ENCODE data around the gene TCIRG1.

The TCIRG1 gene

DNA sequence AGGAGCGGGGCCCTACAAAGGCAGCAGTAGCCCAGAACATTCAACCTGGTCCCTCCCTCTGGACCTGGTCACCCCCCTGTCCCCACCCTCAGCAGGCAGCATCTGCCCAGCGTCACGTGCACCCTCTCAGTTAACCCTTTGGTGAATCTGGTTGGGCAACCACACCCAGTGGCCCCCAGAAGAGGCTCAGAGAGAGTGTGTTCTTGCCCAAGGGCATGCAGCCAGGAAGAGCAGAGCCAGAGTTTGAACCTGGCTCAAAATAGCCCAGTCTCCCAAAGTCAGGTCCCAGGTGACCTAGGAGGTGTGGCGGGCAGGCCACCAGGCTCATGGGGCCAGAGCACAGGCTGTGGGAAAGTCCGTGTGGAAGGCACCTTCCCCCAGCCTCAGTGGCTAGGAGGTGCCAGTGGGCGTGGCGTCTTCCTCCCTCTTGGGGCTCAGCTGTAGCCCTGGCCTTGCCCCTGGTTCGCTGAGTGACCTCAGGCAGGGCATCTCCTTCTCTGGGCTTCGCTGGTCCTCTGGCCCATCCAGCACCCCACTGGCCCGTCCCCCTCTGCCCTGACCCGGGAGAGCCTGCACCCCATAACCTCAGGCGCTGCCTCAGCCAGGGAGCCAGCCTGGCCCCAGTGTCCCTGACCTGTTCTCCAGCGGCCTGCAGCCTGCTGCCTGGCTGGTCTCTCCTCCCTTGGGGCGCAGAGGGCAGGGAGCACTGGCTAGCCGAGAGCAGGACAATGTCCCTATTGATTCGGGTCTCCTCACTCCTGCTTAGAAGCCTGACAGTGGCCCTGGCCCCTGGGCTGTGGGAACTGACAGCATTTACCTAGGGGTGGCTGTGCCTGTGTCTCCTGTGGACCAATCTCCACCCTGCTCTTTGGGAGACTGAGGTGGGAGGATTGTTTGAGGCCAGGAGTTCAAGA lies 21.7 kb upstream of the TCIRG1 start:
- DNase-seq: no peak

DNA sequence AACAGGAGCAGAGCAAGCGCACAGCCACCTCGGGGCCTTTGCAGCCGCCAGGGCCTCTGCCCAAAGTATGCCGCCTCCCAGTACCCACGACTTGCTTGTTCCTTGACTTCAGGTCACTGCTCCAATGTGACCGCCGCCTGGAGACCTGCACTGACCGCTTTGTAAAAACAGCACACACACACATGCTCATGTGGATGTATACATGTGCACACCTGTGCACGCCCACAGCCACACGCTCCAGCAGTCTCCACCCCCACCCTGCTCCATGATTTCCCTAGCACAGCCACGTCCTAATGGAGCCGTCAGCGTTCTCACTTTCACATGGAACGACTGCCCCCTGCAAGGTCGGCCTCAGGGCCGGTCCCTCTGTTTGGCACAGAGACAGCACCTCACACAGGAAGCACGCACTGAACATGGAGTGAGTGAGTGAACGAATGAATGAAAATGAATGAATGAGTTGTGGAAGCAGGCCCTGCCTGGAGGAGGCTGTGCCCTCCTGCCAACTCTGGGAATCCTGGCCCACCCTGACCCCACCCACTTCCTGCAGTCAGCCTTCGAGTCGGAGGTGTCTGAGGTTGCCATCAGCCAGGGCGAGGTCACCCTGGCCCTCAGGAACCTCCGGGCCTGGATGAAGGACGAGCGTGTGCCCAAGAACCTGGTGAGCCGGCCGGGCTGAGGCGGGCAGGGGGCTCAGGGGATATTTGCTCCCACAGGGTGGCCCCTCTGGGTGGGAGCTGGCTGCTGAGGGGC lies 20.7 kb upstream of the TCIRG1 start:
- DNase-seq: no peak

DNA sequence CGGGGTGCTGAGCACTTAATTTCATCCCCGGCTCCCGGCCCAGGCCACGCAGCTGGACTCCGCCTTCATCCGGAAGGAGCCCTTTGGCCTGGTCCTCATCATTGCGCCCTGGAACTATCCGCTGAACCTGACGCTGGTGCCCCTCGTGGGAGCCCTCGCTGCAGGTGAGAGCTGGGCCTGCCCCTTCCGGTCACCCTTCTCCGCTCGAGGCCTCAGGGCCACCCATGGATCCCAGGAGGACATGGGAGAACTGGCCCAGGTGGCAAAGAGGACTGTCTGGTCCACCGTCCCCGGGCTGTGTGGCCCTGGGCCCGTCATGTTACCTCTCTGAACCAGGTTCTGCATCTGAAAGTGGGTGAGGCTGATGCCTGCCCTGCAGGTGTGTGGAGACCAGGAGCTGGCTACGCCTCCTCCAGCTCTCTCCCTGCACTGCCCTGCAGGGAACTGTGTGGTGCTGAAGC lies 20.1 kb upstream of the TCIRG1 start:
- no peak for DNase-seq

DNA sequence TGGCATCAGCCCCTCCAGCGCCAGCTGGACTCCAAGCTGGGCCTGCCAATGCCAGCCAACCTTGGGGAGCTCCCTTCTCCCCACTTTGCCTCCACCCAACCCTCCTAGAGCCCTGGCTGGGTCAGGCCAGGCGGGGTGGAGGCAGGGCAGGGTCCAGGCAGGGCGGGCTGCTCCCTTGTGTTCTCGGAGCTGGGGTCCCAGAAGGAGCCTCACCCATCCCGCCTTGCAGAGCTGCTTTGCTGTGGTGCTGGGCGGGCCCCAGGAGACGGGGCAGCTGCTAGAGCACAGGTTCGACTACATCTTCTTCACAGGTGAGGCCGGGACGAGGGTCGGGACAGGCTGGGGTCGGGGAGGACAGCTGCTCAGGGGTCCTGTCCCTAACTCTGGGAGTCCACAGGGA lies 19.3 kb upstream of the TCIRG1 start:
- DNase-seq: no peak

DNA sequence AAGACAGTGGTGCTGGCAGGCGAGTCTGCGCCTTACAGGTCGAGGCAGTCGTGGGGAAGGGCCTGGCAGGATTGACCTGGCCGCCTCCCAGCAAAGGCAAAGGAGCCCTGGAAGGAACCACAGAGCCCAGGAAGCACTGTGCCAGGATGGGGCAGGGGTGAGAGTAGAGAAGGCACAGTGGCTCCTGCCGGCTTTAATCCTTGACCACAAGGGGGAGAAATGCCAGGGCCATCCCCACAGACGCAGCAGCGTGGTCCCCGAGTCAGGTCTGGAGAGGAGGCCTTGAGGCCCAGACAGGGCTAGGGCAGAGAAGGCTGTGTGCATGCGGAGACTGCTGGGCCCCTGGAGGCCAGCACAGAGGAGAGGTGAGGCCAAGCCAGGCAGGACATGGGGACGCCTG lies 18.2 kb upstream of the TCIRG1 start:
- DNase-seq: no peak

DNA sequence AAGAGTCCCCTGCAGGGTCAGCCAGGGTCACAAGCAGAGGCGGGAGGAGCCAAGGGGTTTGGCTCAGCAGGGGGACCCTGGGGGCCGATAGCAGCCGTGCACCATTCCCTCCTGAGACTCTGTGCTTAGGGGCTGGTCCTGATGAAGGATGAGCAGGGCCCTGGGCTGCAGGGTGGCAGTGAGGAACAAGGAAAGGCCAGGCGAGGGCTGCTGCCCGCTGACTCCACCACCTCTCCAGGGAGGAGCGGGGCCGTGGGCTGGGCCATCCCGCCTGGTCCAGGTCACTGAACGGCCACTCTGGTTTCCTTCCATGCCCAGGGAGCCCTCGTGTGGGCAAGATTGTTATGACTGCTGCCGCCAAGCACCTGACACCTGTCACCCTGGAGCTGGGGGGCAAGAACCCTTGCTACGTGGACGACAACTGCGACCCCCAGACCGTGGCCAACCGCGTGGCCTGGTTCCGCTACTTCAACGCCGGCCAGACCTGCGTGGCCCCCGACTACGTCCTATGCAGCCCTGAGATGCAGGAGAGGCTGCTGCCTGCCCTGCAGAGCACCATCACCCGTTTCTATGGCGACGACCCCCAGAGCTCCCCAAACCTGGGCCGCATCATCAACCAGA lies 17.5 kb upstream of the TCIRG1 start:
- no peak for DNase-seq

DNA sequence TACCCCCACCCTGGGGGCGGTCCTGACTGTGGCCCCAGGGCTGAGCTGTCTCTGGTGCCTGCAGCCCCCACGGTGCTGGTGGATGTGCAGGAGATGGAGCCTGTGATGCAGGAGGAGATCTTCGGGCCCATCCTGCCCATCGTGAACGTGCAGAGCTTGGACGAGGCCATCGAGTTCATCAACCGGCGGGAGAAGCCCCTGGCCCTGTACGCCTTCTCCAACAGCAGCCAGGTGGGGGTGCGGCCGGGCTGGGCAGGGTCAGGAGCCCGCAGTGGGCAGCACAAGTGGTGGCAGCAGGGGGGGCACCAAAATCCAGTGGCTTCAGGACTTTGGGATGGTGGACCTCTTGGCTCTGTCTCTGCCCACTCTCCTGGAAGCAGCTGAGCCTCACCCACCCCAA lies 16.3 kb upstream of the TCIRG1 start:
- DNase-seq: no peak

DNA sequence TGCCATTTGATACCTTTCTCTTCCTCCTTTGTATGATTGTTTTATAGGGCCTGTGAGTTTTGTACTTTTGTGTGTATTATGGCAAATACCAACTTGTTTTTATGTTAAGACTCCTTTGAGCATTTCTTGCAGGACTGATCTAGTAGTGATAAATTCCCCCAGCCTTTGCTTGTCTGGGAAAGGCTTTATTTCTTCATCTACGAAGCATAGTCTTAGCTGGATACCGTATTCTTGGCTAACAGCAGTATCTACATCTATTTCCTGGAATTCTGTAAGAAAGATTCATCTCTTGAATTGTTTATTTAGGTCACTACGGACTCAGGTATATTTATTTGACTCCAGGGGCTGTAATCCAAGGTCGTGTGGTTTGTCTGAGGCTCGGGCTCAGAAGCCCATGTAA lies 14.3 kb upstream of the TCIRG1 start:
- DNase-seq: no peak

DNA sequence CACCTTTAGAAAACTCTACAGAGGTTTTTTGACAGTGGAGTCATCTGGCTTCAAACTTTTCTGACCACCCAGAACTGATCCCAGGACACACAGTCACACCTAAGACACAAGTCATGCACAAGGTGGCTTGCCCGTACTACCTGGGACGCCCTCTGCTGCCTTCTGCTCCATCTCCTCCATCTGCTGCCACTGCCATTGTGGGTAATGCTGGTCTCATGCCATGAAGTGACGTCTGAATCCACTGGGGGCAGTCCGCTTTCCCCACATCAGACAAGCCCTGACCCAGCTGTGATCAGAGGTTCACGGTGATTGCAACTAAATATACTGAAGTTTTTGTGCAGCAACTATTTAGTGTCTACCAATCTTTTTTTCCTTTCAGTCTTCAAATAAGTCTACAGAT lies 13.8 kb upstream of the TCIRG1 start:
- DNase-seq: no peak

DNA sequence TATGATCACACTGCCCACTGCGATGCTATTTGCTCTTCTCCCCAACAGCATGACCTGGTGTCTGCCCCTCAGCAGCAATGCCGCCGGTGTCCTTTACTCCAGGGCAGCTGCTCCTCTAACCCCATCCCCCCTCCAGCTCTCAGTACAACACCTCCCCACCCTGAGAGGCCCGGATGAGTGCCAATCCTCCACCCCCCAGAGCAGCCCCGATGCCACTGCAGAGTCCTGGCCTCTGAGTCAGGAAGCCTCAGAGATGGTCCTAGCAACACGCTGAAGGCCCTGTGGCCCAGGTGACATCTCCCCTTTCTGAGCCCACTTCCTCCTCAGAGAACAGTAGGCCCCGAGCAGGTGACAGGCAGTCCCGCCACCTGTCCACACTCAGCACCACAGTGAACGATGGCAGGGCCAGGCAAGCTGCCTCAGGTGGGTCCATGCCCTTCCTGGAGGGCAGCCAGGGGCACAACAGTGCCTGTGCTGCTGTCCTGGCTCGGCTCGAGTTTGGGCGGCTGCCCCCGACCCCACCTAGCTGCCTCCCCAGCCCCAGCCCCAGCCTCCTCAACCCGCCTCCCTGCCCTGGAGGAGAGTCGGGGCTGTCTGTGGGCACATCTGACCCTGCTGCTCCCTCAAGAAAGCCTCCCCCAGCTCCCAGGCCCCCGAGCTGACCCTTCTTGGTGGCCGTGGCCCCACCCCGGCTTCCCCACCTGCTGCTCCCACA lies 12.3 kb upstream of the TCIRG1 start:
- DNase-seq: no peak

DNA sequence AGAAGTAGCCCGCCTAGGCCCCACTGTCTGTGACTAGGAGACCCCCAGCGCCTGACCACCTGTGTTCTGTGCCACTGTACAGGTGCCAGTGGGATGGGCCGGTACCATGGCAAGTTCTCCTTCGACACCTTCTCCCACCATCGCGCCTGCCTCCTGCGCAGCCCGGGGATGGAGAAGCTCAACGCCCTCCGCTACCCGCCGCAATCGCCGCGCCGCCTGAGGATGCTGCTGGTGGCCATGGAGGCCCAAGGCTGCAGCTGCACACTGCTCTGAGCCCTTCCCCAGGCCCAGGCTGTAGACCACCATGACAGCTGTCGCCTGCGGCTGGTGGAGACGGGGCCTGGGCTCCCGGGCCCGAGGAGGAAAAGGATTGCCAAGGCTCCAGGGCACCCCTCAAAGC lies 11.2 kb upstream of the TCIRG1 start:
- no peak for DNase-seq

DNA sequence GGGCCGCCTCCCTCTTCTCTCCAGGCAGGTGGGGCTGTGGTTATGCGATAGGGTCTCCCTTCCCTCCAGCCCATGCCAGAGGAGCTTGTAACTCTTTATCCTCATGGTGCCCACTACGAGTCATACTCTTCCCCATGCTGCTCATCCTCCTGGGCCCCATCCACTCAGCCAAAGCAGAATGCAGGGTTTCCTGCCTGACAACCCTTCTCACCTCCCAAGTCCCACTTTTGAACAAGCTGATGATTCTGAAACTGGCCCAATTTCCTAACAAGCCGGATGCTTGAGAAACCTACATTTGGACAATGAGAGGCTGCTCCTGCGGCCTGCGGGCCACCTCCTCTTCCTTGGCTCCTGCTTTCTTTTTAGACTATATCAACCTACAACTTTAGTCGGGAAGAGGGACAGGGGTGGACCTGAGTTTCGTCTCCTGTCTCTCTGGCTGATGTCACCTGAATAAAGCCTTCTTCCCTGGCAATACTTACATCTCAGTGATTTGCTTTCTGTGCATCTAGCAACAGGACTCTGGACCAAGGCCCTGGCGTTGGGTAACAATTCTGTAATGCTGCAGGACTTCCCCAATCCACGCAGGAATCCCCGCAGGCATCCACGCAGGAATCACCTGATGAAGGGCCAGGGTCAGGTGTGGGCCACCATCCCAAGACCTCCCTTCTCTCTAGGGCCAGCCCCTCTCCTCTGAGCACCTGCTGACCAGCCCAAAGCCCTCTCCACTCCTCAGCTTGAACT lies 9.9 kb upstream of the TCIRG1 start:
- DNase-seq: no peak

DNA sequence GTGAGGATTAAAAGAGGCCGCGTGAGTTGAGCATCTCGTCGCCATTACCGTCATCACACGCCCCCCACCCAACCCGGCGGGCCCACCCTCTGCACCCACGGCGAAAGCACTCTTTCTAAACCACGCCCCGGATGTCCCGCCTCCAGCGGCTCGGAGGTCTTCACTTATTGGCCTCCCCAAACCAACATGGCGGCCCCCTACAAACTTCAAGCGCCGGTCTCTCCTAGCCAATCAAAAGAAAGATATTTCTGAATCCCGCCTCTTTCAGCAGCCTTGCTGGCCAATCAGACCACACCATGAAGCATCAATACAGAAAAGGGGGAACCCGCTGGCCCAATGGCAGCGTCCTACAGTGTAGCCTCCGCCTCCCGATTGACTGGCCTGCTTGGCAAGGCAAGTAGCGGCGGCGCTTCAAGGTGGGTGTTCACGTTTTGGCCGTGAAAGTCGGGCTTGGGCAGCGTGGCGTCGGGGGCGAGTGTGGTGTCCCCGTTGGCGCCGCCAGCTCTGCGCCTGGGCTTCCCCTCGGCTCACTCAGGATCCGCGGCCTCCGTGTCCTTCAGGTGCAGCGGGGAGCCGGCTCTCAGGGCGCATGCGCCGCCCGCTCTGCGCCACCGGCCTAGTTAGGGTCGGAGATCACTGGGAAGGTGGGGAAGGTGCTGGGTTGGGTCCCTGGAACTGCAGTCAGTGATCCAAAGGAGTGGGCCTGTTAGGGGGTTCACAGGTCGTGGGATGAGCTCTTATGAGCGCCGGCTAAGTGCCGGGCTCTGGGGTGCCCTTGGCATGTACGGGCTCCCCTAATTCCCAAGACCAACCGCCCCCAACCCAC lies 8.3 kb upstream of the TCIRG1 start, which contains the start of gene NDUFS8:
Gene NDUFS8 (plus strand): TSS at position 364 of the 826 bp plus-strand sequence. CDS start 1,471 bp downstream, outside the sequence.
- peak; percentile 75 for DNase-seq

DNA sequence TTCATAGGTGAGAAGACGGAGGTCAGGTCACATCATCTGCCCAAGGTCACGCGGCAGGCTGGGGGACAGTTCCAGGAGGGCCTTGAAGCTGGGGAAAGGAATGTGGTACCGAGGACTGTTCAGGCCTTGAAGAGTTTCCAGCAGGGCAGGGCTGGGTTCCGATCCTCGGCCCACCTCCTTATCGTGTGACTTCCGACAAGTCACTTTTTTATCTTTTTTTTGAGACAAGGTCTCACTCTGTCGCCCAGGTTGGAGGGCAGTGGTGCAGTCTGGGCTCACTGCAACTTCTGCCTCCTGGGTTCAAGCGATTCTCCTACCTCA lies 7.7 kb upstream of the TCIRG1 start:
- no peak for DNase-seq

DNA sequence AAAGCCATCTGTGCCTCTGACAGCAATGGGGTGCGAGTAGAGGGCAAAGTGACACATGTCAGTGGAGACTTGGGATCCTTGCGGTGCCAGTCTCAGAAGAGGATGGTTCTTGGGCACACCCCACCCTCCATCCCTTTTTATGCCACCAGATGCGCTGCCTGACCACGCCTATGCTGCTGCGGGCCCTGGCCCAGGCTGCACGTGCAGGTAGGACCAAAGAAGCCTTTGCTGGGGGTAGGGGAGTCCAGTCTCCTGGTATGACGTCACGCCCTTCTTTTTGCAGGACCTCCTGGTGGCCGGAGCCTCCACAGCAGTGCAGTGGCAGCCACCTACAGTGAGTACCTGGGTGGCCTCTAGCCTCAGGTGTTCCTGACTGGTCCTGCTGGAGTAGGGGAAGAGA lies 6.8 kb upstream of the TCIRG1 start:
- no peak for DNase-seq

DNA sequence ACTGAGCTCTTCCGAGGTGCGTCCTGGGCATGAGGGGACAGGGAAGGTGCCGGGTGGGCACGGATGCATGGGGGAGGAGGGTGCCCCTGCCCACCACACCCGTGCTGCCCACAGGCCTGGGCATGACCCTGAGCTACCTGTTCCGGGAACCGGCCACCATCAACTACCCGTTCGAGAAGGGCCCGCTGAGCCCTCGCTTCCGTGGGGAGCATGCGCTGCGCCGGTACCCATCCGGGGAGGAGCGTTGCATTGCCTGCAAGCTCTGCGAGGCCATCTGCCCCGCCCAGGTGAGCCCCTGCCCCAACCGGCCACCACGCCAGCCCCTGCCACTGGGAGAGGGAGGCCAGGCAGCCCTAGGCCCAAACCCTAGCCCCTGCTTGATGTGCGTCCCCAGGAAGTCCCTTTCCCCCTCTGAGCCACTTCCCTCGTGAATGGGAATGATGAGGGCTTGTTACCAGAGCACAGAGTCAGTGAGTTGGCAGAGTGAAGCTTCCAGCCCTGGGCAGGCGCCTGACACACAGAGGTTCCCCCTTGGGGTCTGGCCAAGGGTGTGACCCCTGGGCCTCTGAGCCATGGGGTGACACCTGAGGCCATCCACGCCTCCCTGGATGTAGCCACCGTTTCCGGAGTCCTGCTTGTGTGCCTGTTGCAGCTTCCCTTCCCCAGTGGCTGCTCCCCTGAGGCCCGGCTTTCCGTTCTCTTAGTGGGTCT lies 5.7 kb upstream of the TCIRG1 start:
- DNase-seq: no peak

DNA sequence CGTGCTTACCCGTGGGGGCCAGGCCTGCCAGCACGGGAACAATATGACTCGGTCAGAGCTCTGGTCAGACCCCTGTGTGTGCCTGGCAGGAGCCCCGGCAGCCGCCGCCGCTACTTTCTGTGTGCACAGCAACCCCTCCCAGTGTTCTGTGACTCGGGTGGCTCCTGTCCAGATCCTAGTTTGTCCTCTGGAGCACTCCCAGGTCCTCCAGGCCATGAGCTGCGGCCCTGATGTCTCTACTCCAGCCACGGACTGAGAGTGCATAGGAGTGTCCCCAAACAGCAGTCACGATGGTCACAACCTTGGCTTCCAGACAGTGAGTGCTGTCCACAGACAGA lies 5.1 kb upstream of the TCIRG1 start:
- no peak for DNase-seq

DNA sequence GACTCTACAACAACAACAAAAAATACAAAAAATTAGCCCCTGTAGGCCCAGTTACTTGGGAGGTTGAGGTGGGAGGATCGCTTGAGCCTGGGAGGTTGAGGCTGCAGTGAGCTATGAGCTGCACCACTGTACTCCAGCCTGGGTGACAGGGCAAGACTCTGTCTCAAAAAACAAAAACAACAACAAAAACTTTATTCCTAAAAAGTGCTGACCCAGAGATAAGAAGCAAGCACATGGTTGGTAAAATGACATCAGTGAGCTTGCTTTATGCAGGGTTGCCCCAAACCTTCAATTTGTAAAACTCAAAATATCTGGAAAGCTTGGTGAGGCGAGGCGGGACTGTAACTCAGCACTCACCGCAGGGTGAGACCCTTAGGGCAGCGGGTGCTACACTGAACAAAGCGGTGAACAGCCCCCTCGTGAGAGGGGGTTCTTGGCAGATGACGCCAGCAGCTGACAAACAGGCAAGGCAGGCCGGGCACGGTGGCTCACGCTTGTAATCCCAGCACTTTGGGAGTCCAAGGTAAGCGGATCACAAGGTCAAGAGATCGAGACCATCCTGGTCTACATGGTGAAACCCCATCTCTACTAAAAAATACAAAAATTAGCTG lies 3.5 kb upstream of the TCIRG1 start:
- no peak for DNase-seq

DNA sequence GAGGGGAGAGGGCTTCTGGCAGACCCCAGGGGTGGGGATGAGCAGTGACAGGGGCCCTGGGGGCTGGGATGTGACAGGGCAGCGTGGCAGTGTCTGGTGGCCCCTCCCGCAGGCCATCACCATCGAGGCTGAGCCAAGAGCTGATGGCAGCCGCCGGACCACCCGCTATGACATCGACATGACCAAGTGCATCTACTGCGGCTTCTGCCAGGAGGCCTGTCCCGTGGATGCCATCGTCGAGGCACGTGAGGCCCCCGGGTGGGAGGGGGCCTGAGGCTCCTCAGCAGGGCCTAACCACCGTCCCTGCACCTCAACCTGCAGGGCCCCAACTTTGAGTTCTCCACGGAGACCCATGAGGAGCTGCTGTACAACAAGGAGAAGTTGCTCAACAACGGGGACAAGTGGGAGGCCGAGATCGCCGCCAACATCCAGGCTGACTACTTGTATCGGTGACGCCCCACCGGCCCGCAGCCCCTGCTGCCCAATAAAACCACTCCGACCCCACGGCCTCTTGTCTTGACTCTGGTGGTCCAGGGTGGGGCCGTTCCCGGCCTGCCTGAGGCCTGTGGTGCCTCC lies 2.6 kb upstream of the TCIRG1 start:
- no peak for DNase-seq

DNA sequence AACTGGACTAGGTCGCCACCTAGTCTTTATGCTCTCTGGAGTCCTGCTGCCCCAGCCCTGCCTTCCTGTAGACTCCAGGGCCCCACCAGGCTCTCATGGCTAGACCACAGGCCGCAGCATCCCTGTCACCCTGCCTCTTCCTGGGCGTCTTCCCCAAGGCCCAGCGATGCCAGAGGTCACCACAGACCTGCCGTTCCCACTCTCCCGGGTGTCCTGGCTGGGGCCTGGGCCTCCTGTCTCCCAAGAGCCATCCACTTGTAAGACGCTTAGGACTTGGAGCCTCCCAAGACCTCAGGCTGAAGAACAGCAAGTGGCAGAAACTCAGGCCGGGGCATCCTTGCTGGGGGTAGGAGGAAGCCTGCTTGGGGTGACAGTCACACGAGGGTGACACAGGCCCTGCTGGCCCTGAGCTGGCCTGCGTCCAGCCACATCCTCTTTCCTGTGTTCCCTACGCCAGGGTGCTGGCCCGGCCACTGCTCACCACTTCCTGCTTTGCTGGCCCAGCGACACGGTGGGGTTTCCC lies 2.0 kb upstream of the TCIRG1 start:
- no peak for DNase-seq
